NCI-H510A treated with DMSO at 0.1 percent for 48 hours (cell line): ENCODE measurements around the gene CKAP2L.

Experiments
- DNase-seq: peaks from one replicate; lab custom pipeline; 2025; lab: John Stamatoyannopoulos, UW

The CKAP2L gene

DNA sequence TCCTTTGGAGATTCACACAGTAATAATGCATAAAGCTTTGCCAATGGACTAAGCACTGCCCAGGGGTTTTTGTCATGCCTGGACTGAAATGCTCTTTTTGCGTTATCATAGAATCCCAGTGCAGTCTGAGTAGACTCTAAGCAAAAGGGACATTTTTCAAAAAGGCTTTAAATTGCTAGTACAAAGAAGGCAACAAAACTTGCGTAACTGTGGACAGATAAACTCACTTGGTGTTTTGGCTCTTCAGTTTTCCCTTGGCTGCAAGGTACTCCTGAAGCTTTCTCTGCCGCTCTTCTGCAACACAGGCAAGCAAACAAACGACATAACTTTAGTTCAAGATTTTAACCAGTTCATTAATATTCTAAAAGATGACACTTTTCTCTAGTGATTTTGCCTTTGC is 2.1 kb downstream of the CKAP2L start:
- no peak for DNase-seq

DNA sequence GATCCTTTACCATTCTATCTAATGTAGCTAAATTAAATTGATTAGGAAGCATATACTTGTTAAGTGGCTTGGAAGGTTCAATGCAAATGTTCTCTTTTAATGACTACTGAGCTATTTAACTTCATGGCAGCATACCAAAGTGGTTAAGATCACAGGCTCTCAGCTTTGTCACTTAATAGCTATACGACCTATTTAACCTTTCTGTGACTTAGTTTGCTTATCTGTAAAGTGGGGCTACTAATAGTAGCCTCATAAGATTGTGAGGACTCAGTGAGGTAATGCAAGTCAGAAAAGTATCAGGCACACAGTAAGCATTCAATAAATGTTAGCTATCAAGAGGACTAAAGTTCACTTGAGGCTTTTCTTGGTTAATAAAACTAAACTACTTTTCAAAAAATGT is 4.3 kb downstream of the CKAP2L start:
- DNase-seq = no peak

DNA sequence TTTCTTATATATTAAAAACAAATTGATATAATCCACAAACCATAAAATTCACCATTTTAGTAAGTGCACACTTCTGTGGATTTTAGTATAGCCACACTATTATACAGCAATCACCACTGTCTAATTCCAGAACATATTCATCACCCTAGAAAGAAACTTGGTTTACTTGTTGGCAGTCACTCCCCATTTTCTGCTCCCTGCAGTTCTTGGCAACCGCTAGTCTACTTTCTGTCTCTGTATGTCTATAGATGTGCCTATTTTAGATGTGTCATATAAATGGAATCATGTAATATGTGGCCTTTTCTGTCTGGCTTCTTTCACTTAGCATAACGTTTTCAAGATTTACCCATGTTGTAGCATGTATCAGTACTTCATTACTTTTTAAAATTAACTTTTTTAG is 5.7 kb downstream of the CKAP2L start:
- DNase-seq = no peak

DNA sequence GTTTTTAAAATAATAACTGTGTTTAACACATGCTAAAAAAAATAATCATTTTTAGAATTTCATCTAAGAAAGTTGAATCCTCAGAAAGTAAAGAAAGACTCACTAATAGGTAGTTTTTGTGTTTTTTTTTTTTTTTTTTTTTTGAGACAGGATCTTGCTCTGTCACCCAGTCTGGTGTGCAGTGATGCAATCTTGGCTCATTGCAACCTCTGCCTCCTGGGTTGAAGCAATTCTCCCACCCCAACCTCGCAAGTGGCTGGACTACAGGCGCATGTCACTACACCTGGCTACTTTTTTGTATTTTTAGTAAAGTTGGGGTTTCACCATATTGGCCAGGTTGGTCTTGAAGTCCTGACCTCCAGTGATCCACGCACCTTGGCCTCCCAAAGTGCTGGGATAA is 7.1 kb downstream of the CKAP2L start:
- no peak for DNase-seq

DNA sequence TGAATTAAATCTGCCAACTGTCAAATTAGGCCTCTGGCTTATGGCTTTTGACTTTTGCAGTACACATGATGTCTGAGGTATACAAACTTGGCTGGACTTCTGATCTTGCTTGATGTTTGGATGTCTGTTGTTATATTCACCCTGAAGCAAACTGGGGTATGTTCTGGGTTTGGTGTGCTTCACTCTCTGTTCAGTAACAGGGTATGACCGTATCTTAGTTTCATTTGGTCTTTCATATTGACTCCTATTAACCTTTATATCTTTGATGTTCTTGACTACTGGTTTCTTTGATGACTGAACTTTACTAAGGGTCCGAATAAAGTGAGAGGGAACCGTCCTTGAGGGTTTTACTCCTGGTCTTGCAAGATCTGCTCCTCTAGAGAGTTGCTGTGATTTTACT is 8.2 kb downstream of the CKAP2L start:
- DNase-seq = no peak

DNA sequence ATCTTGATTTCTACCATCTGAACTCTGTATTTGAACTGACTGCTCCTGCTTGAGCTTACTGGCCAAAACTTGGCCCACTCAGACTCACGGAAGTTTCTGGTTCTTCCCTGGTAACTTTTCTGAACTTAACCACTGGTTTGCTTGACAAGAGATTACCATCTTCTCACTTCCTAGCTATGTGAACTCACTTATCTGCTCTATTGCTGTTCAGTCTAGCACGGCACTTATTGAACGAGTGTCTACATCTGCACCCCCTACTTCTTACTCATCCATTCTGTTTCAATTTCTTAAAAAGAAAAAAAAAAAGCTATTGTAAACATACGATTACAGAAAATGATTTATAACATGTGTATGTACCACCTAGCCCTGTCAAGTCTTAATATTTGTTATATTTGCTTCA is 9.0 kb downstream of the CKAP2L start:
- DNase-seq = no peak

DNA sequence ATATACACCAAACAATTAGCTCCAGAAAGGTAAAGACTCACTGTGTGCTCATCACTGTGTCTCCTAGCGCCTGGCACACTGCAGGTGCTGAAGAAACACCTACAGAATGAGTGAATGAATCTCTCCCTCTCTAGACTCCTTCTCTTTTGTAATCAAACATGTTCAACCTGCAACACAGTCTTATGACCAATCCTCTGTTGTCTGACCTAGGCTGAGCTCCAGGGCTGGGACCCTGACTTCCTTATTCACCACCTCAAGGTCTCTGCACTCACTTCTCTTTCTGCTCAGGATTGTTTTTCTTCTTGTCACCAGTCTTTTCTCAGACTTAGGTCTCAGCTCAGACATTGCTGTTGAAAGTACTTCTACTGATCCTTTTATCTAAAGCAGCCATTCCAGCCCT is 9.8 kb downstream of the CKAP2L start:
- DNase-seq = no peak

DNA sequence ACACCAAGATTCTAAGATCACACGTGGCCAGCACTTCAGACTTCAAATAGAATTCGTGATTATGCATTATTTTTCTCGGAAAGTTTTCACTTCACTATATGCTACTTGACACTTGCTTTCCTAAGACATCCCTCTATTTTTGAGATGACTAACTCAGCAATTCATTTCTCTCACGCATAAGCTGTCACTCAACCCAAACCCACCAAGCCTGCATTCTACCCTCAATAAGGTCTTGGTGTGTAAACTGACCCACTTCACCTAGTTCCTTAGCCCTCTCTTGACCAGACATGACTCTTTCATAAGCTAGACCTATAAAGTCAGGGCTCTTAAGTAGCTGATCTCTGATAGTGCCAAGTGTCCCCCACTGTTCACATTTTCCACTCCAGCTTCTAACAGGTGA is 11.7 kb downstream of the CKAP2L start:
- no peak for DNase-seq

DNA sequence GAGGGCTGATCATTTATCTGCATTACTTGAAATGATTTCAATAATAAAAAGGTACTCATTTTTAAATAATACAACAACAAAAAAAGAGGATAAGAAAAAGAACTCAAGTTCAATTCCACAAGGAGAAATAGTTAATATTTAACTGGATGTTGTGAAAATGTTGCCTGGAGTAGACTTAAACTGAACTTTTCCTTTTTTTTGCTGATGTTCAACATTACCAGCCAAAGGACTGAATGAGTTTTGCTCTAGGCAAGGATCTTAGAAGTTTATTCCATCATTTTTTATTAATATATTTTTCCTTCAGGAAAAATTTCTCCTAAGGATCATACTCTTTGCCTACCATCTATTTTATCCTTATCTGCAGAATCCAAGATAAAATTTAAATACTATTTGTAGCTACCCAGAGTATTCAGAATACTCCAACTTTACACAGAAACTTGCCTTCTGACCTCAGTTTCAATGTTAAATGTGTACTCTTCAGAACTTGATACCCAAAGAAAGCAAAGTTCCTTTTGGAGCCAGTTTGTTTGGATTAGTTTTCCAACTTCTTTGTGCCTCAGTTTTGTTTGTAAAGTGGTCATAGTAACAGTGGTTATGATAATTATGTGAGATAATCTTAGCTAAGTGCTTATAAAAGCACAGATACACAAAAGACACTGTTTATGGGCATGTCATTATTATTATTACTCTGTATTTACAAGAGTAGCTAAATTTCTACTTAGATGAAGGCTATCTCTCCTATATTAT is 12.8 kb downstream of the CKAP2L start:
- no peak for DNase-seq

DNA sequence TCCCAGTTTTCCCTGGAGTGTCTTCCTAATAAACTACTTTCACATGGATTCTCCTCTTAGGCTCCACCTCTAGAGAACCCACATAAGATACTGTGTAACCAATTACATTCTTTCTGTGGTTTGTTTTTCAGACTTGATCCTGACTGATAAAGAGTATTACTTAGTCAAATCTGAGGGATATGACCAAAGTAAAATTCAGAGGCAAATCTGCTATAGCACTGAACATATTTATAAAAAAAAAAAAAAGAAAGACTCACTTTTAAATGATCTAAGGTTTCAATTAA is 13.9 kb downstream of the CKAP2L start:
- DNase-seq = no peak

DNA sequence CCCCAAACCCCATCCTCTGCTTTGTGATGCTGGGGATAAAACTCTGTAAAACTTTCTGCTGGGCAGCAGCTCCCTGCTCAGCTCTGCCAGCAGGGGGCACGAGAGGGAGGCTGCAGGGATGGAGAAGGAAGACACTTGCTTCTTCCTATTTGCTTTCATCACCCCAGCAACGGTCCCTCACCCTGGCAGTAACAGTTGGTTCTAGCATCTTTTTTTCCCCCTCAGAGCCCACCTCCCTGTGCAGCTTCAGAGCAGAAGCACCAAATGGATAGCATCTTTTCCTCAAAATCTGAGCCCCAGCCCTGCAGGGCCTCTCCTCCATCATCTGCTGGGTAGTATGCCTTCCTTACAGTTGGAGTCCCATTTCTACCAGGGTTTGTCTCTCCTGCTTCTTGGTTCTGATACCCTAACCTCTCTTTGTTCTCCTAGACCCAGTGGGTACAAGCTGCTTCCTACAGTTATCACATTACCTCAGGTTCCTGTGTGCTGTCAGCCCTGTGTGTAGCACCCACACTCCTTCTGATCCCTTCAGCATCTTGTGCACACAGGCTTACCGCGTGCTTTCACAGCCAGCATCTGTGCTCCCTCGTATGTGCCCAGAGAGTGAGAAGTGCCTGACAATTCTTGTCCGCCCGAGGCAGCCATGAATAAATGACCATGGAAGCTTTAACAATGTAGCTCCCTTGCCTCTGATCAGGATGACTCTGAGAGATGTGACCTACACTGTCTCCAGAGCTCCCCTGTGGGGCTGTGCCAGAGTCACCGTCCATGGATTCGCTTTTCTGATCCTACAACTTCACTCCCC is 14.5 kb downstream of the CKAP2L start:
- peak; percentile 41 for DNase-seq

DNA sequence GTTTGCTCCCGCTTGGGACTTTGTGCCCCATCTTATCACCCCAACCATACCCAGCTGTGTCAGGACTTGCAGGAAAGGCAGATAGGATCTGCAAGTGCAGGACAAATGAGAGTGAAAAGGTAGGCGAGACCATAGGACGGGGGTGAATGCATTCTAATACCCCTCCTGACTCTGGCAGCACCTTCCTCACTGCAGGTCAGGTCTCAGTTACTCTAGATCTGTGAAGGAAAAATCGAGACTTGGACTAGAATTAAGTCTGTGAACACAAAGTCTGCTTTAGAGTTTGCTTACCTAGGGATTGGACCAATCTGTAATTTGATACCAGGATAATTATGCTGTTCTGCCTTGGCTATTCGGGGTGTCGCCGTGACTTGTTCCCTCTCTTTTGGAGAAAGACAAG is 23.9 kb downstream of the CKAP2L start:
- DNase-seq = no peak

DNA sequence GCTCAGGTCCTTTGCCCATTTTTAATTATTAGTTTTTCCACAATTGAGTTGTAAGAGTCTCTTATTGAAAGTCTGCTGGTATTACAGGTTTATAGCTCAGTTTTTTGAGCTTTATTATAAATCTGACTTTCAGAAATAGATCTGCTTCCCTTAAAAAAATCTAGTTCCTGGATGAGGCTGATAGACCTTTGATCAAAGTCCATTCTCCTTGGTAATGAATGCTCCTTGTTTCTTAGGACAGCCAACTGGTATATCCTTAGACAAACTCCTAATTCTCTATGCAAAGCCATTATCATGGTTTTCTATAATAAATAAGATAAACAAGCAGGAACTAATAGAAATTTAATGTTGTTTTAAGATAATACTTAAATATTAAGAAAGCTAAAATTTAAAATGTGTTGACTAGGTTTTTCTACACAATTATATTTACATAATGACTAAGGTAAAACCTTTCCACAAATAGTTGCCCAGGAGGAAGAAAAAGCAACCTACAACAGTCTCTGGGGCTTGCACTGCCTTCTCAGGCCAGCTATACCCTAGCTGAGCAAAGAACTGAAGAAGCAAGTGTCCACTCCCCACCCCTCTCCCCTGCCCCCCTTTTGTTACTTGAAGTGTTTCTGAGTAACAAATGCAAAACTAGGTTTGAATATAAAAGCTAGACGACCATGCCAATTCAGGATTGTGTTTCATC is 26.7 kb downstream of the CKAP2L start:
- no peak for DNase-seq

DNA sequence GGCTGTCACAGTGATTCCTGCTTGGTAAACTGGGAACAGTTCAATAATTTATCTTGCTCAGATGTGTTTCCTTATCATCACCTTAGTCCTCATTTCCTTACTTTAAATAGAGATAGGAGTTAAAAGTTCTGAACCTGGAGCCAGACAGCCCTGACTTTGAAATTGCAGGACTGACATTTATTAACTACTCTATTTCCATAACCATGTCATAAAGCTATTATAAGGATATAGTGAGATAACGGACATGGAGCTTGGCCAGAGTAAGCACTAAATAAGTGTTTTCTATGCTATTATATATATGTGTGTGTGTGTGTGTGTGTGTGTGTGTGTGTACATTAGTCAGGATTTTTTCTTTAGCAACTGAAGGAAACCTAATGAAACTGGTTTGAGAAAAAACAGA is 30.5 kb downstream of the CKAP2L start:
- no peak for DNase-seq

DNA sequence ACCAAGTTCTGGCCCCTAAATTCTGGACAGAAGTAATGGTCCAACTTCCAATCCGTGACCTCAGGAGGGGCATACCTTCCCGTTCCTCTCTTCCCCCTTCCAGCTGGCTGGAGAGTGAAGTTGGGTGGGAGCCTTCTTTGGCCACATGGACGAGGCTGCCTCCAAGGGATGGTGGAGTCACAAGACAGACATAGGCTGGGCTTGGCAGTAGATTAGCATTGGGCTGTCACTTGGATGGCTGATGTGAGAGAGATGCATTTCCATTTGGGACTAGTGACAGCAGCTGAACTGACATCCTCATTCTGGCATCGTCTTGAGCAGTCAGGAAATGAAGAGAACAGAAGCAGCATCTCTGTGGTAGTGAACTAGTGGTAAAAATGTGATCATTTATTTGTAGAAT is 31.0 kb downstream of the CKAP2L start:
- DNase-seq = no peak

DNA sequence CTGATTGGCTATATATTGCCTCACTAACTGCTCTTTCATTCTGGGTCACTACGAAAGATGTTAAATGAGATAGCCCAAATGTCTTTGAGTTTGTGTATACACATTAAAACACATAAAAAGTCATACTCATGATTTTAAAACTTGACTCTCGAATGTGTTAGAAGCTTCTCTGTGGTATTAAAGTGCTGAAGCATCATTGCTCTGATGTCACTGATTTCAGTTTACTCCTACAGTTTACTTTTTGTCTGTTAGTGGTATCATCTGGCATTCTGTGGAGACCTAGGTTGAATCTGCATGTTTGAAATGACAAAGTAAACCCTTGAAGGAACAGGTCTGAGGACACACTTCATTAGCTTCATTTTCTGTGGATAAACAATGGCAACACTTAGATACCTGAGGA is 32.9 kb downstream of the CKAP2L start:
- no peak for DNase-seq

DNA sequence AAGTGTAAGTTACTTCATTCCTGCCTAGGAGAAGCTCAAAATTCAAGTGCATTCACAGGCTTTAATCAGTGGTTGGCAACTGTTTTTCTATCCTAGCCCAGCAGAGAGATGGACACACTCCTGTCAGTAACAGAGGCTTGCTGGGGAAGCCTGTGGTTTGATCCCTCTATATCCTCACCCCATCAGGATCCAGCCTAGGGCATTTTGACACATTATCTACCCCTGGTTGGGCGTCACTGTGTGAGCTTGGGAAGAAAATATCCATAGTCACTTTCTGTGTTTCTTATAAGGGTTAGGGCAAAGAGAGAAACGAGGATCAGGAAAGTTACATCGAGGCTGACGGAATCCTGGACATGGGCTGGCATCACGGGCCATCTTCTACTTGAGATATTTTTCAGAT is 33.6 kb downstream of the CKAP2L start:
- no peak for DNase-seq

DNA sequence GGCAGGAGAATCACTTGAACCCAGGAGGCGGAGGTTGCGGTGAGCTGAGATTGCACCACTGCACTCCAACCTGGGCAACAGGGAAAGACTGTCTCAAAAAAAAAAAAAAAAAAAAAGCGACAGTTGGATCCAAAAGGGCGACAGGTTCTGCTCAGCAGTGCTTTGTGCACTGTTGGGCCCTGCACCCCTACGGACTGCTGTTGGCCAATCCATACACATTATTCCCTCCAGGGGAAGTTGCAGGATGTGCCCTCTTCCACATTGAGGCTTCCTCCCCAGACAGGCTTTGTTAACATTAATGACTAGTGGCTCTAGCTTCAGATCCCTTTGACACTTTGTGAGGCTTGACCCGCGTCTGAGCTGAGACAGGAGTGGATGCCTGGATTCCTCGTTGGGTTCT is 34.2 kb downstream of the CKAP2L start:
- no peak for DNase-seq

DNA sequence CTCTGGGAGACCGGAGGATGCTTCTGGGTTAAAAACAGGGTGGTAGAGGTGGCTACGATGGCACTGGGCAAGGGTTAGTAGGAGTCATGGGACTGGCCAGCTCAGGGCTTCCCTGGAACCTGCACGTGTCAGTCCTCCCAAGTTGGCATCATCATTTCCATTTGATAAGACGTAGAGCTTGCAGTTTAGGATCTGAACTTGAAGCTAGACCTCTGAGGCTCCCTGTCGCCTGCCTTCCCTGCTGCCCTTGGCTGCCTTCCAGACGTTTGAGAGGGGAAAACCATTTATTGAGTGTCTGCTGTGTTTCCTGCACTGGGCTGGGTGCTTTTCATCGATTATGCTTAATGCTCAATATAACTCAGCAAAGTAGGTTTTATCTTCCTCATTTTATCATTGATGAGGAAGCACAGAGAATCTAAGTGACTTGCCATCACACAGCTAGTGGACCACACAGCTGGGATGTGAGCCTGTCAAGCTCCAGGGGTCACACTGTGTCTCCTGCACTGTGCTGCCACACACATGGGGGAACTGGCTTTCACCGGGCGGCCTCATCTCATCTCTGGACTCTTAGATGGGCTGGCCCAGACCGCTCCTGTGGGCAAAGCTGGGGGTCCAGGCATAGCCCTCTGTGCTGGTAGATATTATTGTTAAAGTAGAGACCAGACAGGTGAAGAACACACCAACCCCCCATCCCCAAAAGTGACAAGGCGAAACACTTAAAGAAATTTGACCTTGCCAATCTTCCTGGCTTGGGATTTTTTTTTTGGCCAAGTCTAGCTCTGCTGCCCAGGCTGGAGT is 35.8 kb downstream of the CKAP2L start:
- no peak for DNase-seq

DNA sequence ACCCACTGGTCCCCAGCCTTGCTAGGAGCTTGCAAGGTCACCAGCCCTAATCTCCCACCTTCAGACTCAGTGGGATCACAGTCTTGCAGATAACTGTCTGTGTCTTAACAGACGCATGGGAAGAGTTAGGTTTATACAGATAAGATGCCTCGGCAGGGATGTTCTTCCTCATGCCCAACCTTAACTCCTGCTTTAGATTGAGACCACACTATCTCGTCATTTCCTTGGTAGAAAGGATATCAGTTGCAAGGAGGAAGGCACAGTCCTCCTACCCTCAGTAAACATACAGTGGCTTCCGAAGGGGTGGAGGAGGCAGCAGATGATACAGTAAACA is 36.4 kb downstream of the CKAP2L start:
- no peak for DNase-seq

DNA sequence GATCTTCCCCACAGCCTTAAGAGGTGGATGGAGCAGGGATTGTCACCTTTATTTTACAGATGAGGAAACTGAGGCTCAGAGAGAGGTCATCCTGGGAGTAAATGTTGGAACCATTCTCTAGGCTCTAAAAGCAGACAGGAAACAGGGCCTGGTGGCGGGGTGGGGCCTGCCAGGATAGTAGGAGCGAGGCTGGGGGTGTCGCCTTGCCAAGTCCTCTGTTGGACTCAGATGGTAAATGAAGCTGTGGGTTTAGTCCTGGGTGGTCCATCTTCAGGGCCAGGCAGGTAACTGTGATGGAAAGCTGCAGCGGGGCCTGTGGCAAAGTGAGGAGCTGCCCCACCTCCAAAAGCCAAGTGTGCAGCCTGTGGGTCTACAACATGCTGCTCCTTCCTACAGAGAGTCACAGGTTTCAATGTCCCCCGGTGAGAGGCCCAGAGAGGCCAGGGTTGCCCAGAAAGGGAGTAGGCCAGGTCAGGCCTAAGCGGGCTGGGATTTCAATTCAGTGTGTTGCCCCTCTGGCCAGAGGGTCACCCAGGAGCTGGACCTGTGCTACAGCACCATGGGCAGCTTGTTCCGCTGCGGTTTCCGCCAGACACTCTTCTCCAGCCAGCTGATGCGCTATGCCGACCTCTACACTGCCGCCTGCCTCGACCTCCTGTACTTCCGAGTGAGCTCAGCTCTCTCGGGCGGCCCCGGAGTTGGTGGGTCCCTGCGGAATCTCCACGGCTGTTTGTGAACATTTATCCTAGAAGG is 37.0 kb downstream of the CKAP2L start:
- no peak for DNase-seq
